NOMO-1 (cell line): Measurements from ENCODE around the gene LDLRAD3.
"Not testable (repeated sequence)": the region's sequence is repeated elsewhere in the genome, so short reads cannot be mapped to it uniquely, and the experiment has no call there.

Experiments used
- DNase-seq, 2 experiments: peaks; one replicate each; lab custom pipeline; 2025; ENCODE audit not compliant: unreplicated experiment in 2 of 2; lab: John Stamatoyannopoulos, UW

The LDLRAD3 gene

GRCh38 chr11:36041988-36042611 lies 98.2 kb downstream of the LDLRAD3 start:
- peak; percentile 16 to 52 for DNase-seq

GRCh38 chr11:36044636-36045035 lies 100.8 kb downstream of the LDLRAD3 start:
- no peak for DNase-seq

GRCh38 chr11:36045945-36046344 lies 102.1 kb downstream of the LDLRAD3 start:
- DNase-seq, result not testable (repeated sequence)

DNA sequence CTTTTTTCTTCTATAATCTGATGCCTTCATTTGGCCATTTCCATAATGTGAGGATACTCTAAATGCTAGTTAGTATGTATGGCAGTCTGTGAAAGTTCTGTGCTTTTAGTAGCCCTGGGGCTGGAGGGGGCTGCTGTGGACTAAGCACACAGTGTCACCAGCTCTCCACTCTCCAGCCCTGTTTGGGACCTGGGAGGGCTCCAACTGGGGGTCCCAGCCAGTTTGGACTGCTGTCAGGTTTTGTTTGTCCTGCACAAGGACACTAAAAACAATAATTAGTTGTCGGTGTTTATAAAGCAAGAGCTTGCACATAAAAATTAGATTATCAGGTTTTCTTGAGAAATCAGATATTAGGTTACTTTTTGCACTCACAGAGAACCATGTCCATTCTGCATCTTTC lies 103.1 kb downstream of the LDLRAD3 start:
- no peak for DNase-seq

GRCh38 chr11:36047344-36047743 lies 103.5 kb downstream of the LDLRAD3 start:
- no peak for DNase-seq

GRCh38 chr11:36048496-36049247 lies 104.8 kb downstream of the LDLRAD3 start:
- DNase-seq, result no peak

GRCh38 chr11:36051235-36052144 lies 107.6 kb downstream of the LDLRAD3 start:
- DNase-seq, result no peak

GRCh38 chr11:36053281-36053680 lies 109.4 kb downstream of the LDLRAD3 start:
- no peak for DNase-seq

GRCh38 chr11:36053862-36054261 lies 110.0 kb downstream of the LDLRAD3 start:
- DNase-seq, result no peak

DNA sequence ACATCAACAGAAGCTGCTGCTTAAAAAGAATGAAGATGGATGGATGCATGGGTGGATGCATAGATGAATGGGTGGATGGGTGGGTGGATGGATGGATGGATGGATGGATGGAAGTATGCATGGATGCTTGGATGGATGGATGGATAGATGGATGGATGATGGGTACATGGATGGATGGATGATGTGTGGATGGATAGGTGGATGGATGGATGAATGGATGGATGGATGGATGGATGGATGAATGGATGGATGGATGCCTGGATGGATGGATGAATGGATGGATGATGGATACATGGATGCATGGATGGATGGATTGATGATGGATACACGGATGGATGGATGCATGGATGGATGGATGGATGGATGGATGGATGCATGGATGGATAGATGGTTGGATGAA lies 110.8 kb downstream of the LDLRAD3 start:
- DNase-seq, result no peak

DNA sequence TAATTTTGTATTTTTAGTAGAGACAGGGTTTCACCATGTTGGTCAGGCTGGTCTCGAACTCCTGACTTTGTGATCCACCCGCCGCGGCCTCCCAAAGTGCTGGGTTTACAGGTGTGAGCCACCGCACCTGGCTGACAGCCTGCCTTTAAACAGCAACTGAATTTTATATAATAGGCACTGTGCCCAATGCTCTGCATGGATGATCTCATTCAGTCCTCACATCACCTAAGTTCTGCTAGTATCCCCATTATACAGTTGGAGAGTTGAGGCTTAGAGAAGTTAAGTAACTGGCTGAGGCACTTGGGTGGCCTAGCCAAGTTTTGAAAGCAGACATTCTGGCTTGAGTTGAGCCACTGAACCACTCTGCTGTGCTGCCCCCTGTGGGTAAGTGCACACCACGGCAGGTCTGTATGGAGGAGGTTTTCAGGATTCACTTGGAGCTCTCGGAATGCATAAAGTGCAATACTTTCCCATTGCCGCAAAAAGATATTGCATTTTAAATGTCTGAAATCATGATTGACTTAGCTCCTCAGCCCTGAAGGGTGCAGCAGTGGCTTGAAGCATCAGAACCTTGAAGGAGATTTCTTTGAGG lies 112.4 kb downstream of the LDLRAD3 start:
- peak in 1 of 2 experiments; percentile 20 for DNase-seq

GRCh38 chr11:36057379-36058042 lies 113.6 kb downstream of the LDLRAD3 start:
- no peak for DNase-seq

DNA sequence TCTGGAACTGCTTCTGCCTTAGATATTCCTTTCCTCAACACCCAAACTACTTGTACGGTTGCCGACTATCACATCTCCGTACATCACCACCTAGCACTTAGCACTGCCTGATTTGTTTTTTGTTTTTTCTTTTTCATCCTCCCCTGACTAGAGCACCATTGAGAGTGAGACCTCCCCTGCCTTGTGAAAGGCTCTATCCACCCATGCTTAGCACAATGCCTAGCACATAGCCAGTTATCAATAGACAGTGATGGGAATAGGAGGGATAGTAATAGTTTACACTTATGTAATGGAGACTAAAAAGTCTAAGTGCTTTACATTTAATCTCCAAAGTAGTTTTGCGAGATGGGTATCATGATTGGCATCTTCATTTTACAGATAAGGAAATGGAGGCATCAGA lies 115.8 kb downstream of the LDLRAD3 start:
- no peak for DNase-seq

GRCh38 chr11:36060926-36061325 lies 117.1 kb downstream of the LDLRAD3 start:
- peak; percentile 41 to 64 for DNase-seq

DNA sequence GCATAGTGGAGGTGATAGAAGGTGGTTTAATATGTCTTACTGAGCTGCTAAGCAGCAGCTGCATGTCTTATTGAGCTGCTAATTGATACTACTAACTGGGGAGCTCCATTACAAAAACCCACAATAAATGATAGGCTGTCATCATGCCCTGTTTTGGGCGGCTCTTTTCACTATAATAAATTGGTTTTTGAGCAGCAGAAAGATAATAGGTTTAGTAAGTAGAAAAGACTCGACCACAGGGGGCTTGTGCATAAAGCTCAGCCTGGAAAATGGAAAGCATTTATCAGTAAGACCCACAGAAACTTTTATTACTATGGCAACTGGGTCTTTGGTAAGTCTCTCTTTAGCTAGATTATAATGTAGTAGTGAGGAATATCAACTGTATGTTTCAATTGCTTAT lies 117.6 kb downstream of the LDLRAD3 start:
- DNase-seq, result no peak

GRCh38 chr11:36062796-36063365 lies 119.0 kb downstream of the LDLRAD3 start:
- DNase-seq, result no peak

GRCh38 chr11:36065436-36065835 lies 121.6 kb downstream of the LDLRAD3 start:
- DNase-seq, result no peak

DNA sequence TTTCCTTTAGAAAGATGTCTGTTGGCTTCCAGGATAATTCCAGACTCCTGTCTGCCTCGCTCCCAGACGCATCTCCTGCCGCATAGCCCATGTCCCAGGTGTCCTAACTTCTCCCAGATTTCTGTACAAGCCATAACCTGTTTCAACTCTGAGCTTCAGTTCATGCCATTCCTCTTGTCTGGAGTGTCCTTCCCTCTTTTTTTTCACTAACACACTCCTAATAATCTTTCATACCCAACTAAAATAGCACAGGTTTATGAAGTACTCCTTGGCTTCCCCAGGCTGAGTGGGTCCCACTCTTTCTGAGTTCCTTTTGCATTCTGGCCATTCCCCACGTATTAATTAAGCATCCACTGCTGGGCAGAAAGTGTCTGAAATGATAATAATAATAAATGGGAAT lies 123.0 kb downstream of the LDLRAD3 start:
- no peak for DNase-seq

DNA sequence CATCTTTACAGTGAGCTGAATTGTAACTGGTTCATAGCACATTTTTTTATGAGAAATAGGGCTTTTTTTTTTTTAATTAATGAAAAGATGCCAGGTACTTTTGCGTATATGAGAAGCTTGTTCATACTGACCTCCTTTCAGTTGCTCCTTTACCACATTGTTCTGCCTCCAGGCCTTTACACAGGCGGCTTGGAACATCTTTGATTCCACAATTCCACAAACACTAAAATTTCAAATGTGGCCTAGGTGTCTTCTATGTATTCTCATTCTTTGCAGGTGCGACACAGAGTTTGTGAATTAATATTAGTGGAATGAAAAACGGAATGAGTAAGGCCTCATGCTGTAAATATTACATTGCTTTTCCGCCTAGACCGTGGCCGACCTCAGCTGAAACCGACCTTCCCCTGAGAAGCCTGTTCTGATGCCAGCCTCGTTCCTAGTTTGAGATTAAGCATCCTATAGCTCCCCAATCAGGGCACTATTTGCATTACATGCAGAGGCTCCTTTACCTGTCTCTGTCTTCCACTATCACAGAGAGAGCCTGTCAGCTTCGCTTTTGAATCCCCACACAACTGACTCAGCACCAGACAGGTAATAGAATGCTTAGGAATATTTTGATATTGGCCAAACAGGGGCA lies 125.8 kb downstream of the LDLRAD3 start:
- DNase-seq, result no peak
